ENCODE results near the gene PPARGC1A. TPM values are rescaled to one million over a fixed set of nuclear protein-coding genes. Genes with fewer than 3 reads are reported as not detected.

Gene PPARGC1A
- total RNA-seq, 2 donors from 2014 or later = 8.9 to 10.2 TPM

DNA sequence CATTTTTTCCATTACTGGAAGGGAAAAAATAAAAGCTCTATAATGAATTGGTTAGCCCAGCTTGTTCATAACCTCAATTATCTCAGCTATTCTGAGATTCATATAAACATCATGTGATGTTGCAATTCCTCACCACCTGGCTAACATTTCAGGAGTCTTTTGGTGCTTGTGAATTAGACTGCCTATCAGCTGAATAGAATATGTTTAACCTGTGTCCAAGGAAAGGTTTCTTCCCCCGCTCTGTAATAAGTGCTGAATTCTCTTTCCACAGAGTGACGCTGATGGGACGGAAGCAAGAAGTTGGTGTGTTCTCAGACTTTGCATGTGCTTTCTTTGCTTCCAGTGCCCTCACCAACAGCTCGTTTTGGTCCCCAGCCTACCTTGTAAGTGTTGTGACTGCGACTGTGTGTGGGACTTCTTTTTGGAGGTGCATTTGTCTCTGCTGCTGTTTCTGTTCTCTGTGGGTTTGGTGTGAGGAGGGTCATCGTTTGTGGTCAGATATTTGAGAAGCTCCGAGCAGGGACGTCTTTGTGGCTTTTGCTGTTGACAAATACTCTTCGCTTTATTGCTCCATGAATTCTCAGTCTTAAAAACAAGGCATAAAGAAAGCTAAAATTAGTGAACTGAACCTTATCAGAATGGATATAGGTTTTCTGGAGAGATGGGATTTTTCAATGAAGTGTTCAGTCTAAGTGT, 61.7 kb downstream of the PPARGC1A start:
- no peak overlapping the region for H3K27ac ChIP-seq (ENCODE audit: low read depth, low read length)
- Mint-ChIP-seq H3K9me3 (no peaks in the 10 kb centered on the region), H3K27ac (no peak overlapping the region), H3K4me3 (no peak overlapping the region), H3K36me3 (ENCODE audit: low read depth) (no peaks in the 10 kb centered on the region), H3K4me1 (no peaks in the 10 kb centered on the region), H3K27me3 (ENCODE audit: insufficient read depth) (no peaks in the 10 kb centered on the region)
- no peak overlapping the region for H3K4me3 ChIP-seq (ENCODE audit: low read length)
- 88 to 96% methylated on average over 7 to 9 of the region's 9 CpGs for WGBS, 2 experiments (ENCODE audit: insufficient coverage in 1 of 2, insufficient read length in 1 of 2)
- DNase-seq = no peak
- no peak overlapping the region for H3K9ac ChIP-seq (ENCODE audit: extremely low read depth, low read length, poor library complexity, severe bottlenecking)
- no peaks in the 10 kb centered on the region for H3K36me3 ChIP-seq (ENCODE audit: control insufficient read depth, insufficient read depth, low read length)
- no peaks in the 10 kb centered on the region for H3K9me3 ChIP-seq (ENCODE audit: control insufficient read depth, low read length)
- H3K4me1 ChIP-seq (ENCODE audit: control insufficient read depth, insufficient read depth, low read length) = no peaks in the 10 kb centered on the region
- no peaks in the 10 kb centered on the region for H3K27me3 ChIP-seq (ENCODE audit: control insufficient read depth, insufficient read depth, low read length, poor library complexity, severe bottlenecking)
- TF ChIP-seq, protein P1, sequence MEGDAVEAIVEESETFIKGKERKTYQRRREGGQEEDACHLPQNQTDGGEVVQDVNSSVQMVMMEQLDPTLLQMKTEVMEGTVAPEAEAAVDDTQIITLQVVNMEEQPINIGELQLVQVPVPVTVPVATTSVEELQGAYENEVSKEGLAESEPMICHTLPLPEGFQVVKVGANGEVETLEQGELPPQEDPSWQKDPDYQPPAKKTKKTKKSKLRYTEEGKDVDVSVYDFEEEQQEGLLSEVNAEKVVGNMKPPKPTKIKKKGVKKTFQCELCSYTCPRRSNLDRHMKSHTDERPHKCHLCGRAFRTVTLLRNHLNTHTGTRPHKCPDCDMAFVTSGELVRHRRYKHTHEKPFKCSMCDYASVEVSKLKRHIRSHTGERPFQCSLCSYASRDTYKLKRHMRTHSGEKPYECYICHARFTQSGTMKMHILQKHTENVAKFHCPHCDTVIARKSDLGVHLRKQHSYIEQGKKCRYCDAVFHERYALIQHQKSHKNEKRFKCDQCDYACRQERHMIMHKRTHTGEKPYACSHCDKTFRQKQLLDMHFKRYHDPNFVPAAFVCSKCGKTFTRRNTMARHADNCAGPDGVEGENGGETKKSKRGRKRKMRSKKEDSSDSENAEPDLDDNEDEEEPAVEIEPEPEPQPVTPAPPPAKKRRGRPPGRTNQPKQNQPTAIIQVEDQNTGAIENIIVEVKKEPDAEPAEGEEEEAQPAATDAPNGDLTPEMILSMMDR (conservative IDR thresholded peaks at IDR 0.05) = no peak

DNA sequence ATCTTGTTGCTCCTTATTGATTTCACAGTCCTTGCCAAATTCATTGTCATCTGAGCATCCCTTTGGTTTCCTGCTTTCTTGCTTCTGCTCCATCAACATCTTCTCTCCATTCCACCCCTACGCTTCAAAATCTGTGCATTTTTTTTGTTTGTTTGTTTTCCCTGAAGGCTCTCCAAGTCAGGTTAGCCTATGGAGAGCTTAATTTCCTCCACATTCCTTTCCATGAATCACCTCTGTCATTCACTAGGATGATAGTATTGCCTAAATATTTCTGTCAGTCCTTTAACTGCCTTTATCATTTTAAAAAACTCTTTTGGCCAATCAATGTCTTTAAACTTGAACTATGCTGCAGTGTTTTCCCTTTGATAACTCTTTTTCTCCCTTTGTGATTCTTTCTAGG, 67.7 kb downstream of the PPARGC1A start:
- no peak overlapping the region for H3K27ac Mint-ChIP-seq
- Histone ChIP-seq H3K9me3 (ENCODE audit: control insufficient read depth, low read length) (no peaks in the 10 kb centered on the region), H3K27ac (ENCODE audit: low read depth, low read length) (no peak overlapping the region), H3K4me3 (ENCODE audit: low read length) (no peak overlapping the region), H3K9ac (ENCODE audit: extremely low read depth, low read length, poor library complexity, severe bottlenecking) (no peak overlapping the region), H3K36me3 (ENCODE audit: control insufficient read depth, insufficient read depth, low read length) (no peaks in the 10 kb centered on the region), H3K4me1 (ENCODE audit: control insufficient read depth, insufficient read depth, low read length) (peaks cover 6% of the 10 kb centered on the region), H3K27me3 (ENCODE audit: control insufficient read depth, insufficient read depth, low read length, poor library complexity, severe bottlenecking) (no peaks in the 10 kb centered on the region)
- WGBS, 2 experiments (ENCODE audit: insufficient coverage in 1 of 2, insufficient read length in 1 of 2) = 81% methylated on average over 1 of the region's 1 CpG; no CpG with 5 or more reads in 1 of the 2 experiments
- peaks cover 16% of the 10 kb centered on the region for H3K4me1 Mint-ChIP-seq
- no peaks in the 10 kb centered on the region for H3K27me3 Mint-ChIP-seq (ENCODE audit: insufficient read depth)
- H3K9me3 Mint-ChIP-seq = no peaks in the 10 kb centered on the region
- H3K36me3 Mint-ChIP-seq (ENCODE audit: low read depth) = no peaks in the 10 kb centered on the region
- no peak for DNase-seq
- TF ChIP-seq, protein P1 (conservative IDR thresholded peaks at IDR 0.05) = no peak
- no peak overlapping the region for H3K4me3 Mint-ChIP-seq

DNA sequence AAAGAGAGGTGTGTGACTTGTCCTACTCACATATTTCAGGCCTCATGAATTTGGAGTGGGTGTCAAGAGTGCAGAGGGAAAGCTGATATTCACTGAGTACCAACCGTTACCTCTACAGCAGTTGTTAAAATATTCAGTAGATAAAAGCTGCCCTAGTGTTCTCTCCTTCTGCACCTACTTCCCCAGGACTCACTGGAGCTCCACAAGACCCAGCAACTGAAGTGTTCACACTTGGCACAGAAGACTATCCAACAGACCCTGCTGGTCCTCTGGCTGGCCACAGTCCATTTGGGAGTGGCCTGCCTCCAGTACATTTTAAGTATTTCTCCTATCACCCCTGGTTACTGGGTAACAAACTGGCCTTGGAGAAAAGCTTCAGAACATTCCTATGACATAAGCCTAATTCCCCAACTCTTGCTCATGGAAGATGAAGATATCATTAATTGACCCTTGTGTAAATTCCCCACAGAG, 70.8 kb downstream of the PPARGC1A start:
- Histone ChIP-seq H3K36me3 (ENCODE audit: control insufficient read depth, insufficient read depth, low read length) (no peaks in the 10 kb centered on the region), H3K4me1 (ENCODE audit: control insufficient read depth, insufficient read depth, low read length) (peaks cover 6% of the 10 kb centered on the region), H3K9ac (ENCODE audit: extremely low read depth, low read length, poor library complexity, severe bottlenecking) (no peak overlapping the region), H3K27ac (ENCODE audit: low read depth, low read length) (no peak overlapping the region), H3K27me3 (ENCODE audit: control insufficient read depth, insufficient read depth, low read length, poor library complexity, severe bottlenecking) (no peaks in the 10 kb centered on the region), H3K4me3 (ENCODE audit: low read length) (no peak overlapping the region), H3K9me3 (ENCODE audit: control insufficient read depth, low read length) (no peaks in the 10 kb centered on the region)
- peaks cover 27% of the 10 kb centered on the region for H3K4me1 Mint-ChIP-seq
- H3K4me3 Mint-ChIP-seq = no peak overlapping the region
- no peaks in the 10 kb centered on the region for H3K27me3 Mint-ChIP-seq (ENCODE audit: insufficient read depth)
- WGBS, 2 experiments (ENCODE audit: insufficient coverage in 1 of 2, insufficient read length in 1 of 2) = 100% methylated on average over 1 of the region's 1 CpG; no CpG with 5 or more reads in 1 of the 2 experiments
- H3K36me3 Mint-ChIP-seq (ENCODE audit: low read depth) = no peaks in the 10 kb centered on the region
- TF ChIP-seq, protein P1 (conservative IDR thresholded peaks at IDR 0.05) = no peak
- no peaks in the 10 kb centered on the region for H3K9me3 Mint-ChIP-seq
- H3K27ac Mint-ChIP-seq = no peak overlapping the region
- no peak for DNase-seq

All from endodermal cell (in vitro differentiated cells).